Osteocyte (in vitro differentiated cells): ENCODE data around the gene KCTD3. TPM values are rescaled to one million over a fixed set of nuclear protein-coding genes. Genes with fewer than 3 reads are reported as not detected.

Experiments used
- DNase-seq: peaks from one replicate; pipeline ENCODE4 v3.0.0; 2021; ENCODE audit warnings: mixed read lengths; ENCODE audit not compliant: unreplicated experiment; ENCODE audit errors: extremely low spot score
- H3K27ac Mint-ChIP-seq: one replicate; pipeline ENCODE4 v1.8.0; 2021; ENCODE audit warnings: mild to moderate bottlenecking, mixed read lengths; ENCODE audit not compliant: unreplicated experiment
- H3K27me3 Mint-ChIP-seq: one replicate; pipeline ENCODE4 v1.8.0; 2021; ENCODE audit warnings: mixed read lengths; ENCODE audit not compliant: unreplicated experiment
- H3K36me3 Mint-ChIP-seq: one replicate; pipeline ENCODE4 v1.8.0; 2021; ENCODE audit warnings: mixed read lengths; ENCODE audit not compliant: unreplicated experiment
- H3K4me1 Mint-ChIP-seq: one replicate; pipeline ENCODE4 v1.8.0; 2021; ENCODE audit warnings: mixed read lengths; ENCODE audit not compliant: unreplicated experiment
- H3K4me3 Mint-ChIP-seq: one replicate; pipeline ENCODE4 v1.8.0; 2021; ENCODE audit warnings: mild to moderate bottlenecking, moderate library complexity, mixed read lengths; ENCODE audit not compliant: unreplicated experiment
- H3K9me3 Mint-ChIP-seq: one replicate; pipeline ENCODE4 v1.8.0; 2021; ENCODE audit warnings: mixed read lengths; ENCODE audit not compliant: unreplicated experiment
- CTCF ChIP-seq: fragments of 200-600 bp; sonication (generic); IDR thresholded peaks from 2 replicates; pipeline ENCODE4 v1.5.0; 2021; ENCODE audit warnings: antibody characterized with exemption, mild to moderate bottlenecking, moderate library complexity
- total RNA-seq: library from RNA; stranded (reverse); gene quantifications from 2 replicates; pipeline ENCODE4 v1.2.1, GENCODE V29; 2021

KCTD3 gene
- total RNA-seq, 1 donor from 2014 or later = 32.8 TPM

- H3K27me3 Mint-ChIP-seq = peaks cover 23% of the 10 kb centered on the region
- no peak for DNase-seq
- H3K36me3 Mint-ChIP-seq = no peaks in the 10 kb centered on the region
- no peak for TF ChIP-seq CTCF
- H3K9me3 Mint-ChIP-seq = no peaks in the 10 kb centered on the region
- H3K4me1 Mint-ChIP-seq = peaks cover 17% of the 10 kb centered on the region
- H3K27ac Mint-ChIP-seq = no peak overlapping the region
- H3K4me3 Mint-ChIP-seq = no peak overlapping the region
Measured at GRCh38 chr1:215640429-215641148, 73.5 kb downstream of the KCTD3 start.

DNA sequence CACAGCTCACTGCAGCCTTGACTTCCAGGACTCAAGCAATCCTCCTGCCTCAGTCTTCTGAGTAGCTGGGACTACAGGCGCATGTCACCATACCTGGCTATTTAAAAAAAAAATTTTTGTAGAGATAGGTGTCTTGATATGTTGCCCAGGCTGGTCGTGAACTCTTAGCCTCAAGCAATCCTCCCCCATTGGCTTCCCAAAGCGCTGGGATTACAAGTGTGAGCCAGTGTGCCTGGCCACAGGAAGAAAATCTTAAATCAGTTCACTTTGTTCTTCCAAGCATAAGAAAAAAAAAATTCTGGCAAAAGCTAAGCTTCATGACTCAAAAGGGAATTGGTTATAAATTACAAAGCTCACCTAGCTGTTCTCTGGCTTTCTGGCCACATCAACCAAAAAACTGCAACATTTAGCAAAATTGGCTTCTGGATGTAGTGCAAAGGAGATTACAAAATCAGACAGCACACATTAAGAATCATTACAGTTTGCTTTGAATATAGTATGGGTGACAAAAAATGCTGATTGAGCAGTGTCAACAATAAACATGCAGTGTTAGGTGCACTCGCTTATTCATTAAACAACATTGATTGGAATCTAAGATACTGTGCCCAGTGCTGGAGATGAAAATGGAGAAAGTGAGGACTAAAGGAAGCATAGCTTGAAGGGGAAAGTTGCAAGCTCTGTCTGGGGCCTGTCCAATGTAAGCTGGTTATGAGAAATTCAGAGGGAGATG is 76.7 kb downstream of the KCTD3 start:
- DNase-seq = no peak
- peaks cover 26% of the 10 kb centered on the region for H3K27me3 Mint-ChIP-seq
- H3K36me3 Mint-ChIP-seq = no peaks in the 10 kb centered on the region
- H3K27ac Mint-ChIP-seq = no peak overlapping the region
- H3K4me3 Mint-ChIP-seq = no peak overlapping the region
- H3K9me3 Mint-ChIP-seq = no peaks in the 10 kb centered on the region
- TF ChIP-seq CTCF = no peak
- H3K4me1 Mint-ChIP-seq = no peaks in the 10 kb centered on the region

- peaks cover 24% of the 10 kb centered on the region for H3K27me3 Mint-ChIP-seq
- no peak for TF ChIP-seq CTCF
- no peaks in the 10 kb centered on the region for H3K4me1 Mint-ChIP-seq
- H3K36me3 Mint-ChIP-seq = no peaks in the 10 kb centered on the region
- no peaks in the 10 kb centered on the region for H3K9me3 Mint-ChIP-seq
- DNase-seq = no peak
- H3K4me3 Mint-ChIP-seq = no peak overlapping the region
- H3K27ac Mint-ChIP-seq = no peak overlapping the region
Measured at GRCh38 chr1:215645182-215645581, 78.1 kb downstream of the KCTD3 start.

DNA sequence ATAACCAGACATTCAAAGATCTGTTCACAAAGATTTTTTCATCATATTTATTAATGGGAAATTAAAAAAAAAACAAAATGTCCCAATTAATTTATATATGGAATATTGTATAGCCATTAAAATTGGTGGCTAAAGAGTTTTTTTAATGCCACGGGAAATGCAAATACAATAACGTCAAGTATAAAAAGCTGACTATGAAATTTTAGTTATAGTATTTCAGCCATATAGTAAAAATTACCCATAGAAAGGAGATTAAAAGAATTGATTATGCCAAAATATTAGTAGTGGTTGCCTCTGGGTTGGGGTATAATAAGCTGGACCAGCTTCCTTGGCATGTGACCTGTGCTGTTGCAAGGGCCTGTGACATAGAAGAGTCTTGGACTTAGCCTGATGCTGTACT is 78.8 kb downstream of the KCTD3 start:
- Mint-ChIP-seq H3K27me3 (peaks cover 26% of the 10 kb centered on the region), H3K4me1 (no peaks in the 10 kb centered on the region), H3K4me3 (no peak overlapping the region), H3K36me3 (no peaks in the 10 kb centered on the region), H3K27ac (no peak overlapping the region), H3K9me3 (no peaks in the 10 kb centered on the region)
- no peak for TF ChIP-seq CTCF
- DNase-seq = no peak

DNA sequence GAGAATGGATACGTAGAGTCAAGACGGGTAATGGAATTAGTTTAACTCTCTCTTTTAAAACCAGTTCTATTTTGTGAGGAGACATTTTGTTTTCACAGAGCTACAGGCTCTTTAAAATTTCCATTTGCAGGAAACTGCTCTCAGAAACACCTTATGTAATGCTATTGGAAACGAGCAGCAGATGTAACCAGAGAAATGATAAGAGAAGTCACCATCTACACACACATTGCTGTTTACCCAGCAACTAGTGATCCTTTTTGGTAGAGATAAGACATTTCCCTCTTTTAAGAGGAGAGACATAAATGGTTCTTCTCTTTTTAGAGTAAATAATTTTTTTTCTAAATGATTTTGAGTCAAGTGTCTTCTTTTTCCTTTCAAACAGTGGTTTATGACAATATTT is 80.6 kb downstream of the KCTD3 start:
- Mint-ChIP-seq H3K36me3 (no peaks in the 10 kb centered on the region), H3K27ac (no peak overlapping the region), H3K9me3 (no peaks in the 10 kb centered on the region), H3K27me3 (peaks cover 29% of the 10 kb centered on the region), H3K4me1 (no peaks in the 10 kb centered on the region), H3K4me3 (no peak overlapping the region)
- TF ChIP-seq CTCF = no peak
- no peak for DNase-seq
